Tibial artery (tissue), 4 donors: ENCODE data around the gene RPSA.

Source experiments
- DNase-seq, 2 donors: peaks; one replicate each; pipeline ENCODE4 v3.0.0-alpha.2; 2019
- H3K27ac ChIP-seq, 2 donors: fragments of 200-600 bp; sonication (generic) in 1 of 2; 1 replicate in 1 of 2; 2 replicates in 1 of 2; pipeline ENCODE4 v1.5.1; 2018 to 2019; ENCODE audit warnings: mild to moderate bottlenecking in 1 of 2
- H3K27me3 ChIP-seq, 2 donors: fragments of 200-600 bp; sonication (generic) in 1 of 2; one replicate each; pipeline versions ENCODE4 v1.5.1 to v1.6.0; 2016 to 2019
- H3K36me3 ChIP-seq, 3 donors: fragments of 200-600 bp; sonication (generic) in 2 of 3; one replicate each; pipeline ENCODE4 v1.5.1; 2016 to 2019; ENCODE audit warnings: mild to moderate bottlenecking in 2 of 3
- H3K4me1 ChIP-seq, 4 donors: fragments of 200-600 bp; sonication (generic) in 2 of 4; 1 replicate in 3 of 4; 2 replicates in 1 of 4; pipeline ENCODE4 v1.5.1; 2016 to 2019
- H3K4me3 ChIP-seq, 2 donors: fragments of 200-600 bp; sonication (generic) in 1 of 2; 1 replicate in 1 of 2; 2 replicates in 1 of 2; pipeline ENCODE4 v1.5.1; 2018 to 2019; ENCODE audit warnings: mild to moderate bottlenecking in 2 of 2
- H3K9me3 ChIP-seq, 3 donors: fragments of 200-600 bp; sonication (generic) in 1 of 3; one replicate each; pipeline ENCODE4 v1.5.1; 2016 to 2019
- intact Hi-C: fragments of 100-400 bp; cut with DNase I; formaldehyde crosslinking; loops from one replicate; pipeline ENCODE4 v1.15.0; 2023; ENCODE audit warnings: low total_unique reads
- TF ChIP-seq, protein P1 (sequence below), 2 experiments: fragments of 200-600 bp in 1 of 2; fragments of 450-650 bp in 1 of 2; IDR thresholded peaks; one replicate each; pipeline ENCODE4 v1.5.1; 2017 to 2019; ENCODE audit warnings: antibody characterized with exemption in 2 of 2, mild to moderate bottlenecking in 1 of 2, moderate library complexity in 1 of 2

RPSA gene

GRCh38 chr3:39435006-39435748, 28.7 kb downstream of the RPSA start:
- H3K4me3 ChIP-seq: no peak overlapping the region
- no peak for DNase-seq
- intact Hi-C loops: no loop called here
- H3K4me1 ChIP-seq: peaks cover 0 to 3% (median 1%) of the 10 kb centered on the region in 4 donors
- H3K27me3 ChIP-seq: no peaks in the 10 kb centered on the region
- H3K27ac ChIP-seq: no peak overlapping the region
- no peaks in the 10 kb centered on the region for H3K36me3 ChIP-seq
- no peaks in the 10 kb centered on the region for H3K9me3 ChIP-seq
- TF ChIP-seq, protein P1, sequence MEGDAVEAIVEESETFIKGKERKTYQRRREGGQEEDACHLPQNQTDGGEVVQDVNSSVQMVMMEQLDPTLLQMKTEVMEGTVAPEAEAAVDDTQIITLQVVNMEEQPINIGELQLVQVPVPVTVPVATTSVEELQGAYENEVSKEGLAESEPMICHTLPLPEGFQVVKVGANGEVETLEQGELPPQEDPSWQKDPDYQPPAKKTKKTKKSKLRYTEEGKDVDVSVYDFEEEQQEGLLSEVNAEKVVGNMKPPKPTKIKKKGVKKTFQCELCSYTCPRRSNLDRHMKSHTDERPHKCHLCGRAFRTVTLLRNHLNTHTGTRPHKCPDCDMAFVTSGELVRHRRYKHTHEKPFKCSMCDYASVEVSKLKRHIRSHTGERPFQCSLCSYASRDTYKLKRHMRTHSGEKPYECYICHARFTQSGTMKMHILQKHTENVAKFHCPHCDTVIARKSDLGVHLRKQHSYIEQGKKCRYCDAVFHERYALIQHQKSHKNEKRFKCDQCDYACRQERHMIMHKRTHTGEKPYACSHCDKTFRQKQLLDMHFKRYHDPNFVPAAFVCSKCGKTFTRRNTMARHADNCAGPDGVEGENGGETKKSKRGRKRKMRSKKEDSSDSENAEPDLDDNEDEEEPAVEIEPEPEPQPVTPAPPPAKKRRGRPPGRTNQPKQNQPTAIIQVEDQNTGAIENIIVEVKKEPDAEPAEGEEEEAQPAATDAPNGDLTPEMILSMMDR (IDR thresholded peaks at IDR 0.05): no peak

- Histone ChIP-seq H3K27ac (no peak overlapping the region), H3K36me3 (no peaks in the 10 kb centered on the region), H3K27me3 (no peaks in the 10 kb centered on the region), H3K4me1 (no peaks in the 10 kb centered on the region), H3K9me3 (no peaks in the 10 kb centered on the region), H3K4me3 (no peak overlapping the region)
- DNase-seq: no peak
- intact Hi-C loops: no loop called here
- TF ChIP-seq, protein P1 (IDR thresholded peaks at IDR 0.05): no peak
These were observed 32.4 kb downstream of the RPSA start for GRCh38 chr3:39438880-39439279.

DNA sequence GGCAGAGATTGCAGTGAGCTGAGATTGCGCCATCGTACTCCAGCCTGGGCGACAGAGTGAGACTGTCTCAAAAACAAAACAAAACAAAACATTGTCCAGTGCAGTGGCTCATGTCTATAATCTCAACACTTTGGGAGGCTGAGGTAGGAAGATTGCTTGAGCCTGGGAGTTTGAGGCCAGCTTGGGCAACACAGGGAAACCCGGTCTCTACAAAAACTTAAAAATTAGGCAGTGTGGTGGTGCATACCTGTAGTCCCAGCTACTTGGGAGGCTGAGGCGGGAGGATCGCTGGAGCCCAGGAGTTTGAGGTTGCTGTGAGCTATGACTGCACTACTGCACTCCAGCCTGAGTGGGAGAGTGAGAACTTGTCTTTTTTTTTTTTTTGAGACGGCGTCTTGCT, 33.8 kb downstream of the RPSA start:
- no peak overlapping the region for H3K4me3 ChIP-seq
- no peaks in the 10 kb centered on the region for H3K27me3 ChIP-seq
- H3K27ac ChIP-seq: no peak overlapping the region
- TF ChIP-seq, protein P1 (IDR thresholded peaks at IDR 0.05): no peak
- no peaks in the 10 kb centered on the region for H3K36me3 ChIP-seq
- no peaks in the 10 kb centered on the region for H3K4me1 ChIP-seq
- H3K9me3 ChIP-seq: no peaks in the 10 kb centered on the region
- intact Hi-C loops: no loop called here
- DNase-seq: no peak

DNA sequence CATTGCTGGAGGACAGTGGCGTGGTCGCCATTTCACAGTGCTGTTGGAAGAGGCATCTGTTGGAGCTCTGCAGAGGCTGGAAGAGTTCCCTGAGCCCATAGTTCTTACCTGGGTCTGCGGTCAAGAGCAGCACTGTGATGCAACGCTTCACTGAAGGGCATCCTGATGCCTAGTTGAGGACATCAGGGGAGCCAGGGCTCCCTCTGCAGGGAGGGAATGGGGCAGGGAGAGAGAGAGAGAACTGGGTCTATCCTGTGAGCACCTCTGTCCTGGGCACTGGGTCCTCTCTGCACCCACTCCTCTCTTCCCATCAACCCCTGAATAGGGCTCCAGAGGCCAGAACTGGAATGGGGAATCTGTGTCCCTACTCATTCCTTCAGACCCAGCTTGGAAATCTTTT, 37.0 kb downstream of the RPSA start:
- Histone ChIP-seq H3K36me3 (no peaks in the 10 kb centered on the region), H3K9me3 (no peaks in the 10 kb centered on the region), H3K27ac (no peak overlapping the region), H3K4me1 (peaks cover 0 to 2% (median 0%) of the 10 kb centered on the region in 4 donors), H3K27me3 (no peaks in the 10 kb centered on the region), H3K4me3 (no peak overlapping the region)
- no peak for DNase-seq
- intact Hi-C loops: no loop called here
- TF ChIP-seq, protein P1 (IDR thresholded peaks at IDR 0.05): no peak

- intact Hi-C loops: no loop called here
These were observed 39.4 kb downstream of the RPSA start for GRCh38 chr3:39445927-39446326.

More at GRCh38 chr3:39445927-39446326, 39.4 kb downstream of the RPSA start:
- Histone ChIP-seq H3K4me1 (peaks cover 0 to 2% (median 0%) of the 10 kb centered on the region in 4 donors), H3K4me3 (no peak overlapping the region), H3K27me3 (no peaks in the 10 kb centered on the region), H3K27ac (no peak overlapping the region), H3K36me3 (no peaks in the 10 kb centered on the region), H3K9me3 (no peaks in the 10 kb centered on the region)
- TF ChIP-seq, protein P1 (IDR thresholded peaks at IDR 0.05): no peak
- no peak for DNase-seq
